Measurements from ENCODE around the gene GAS2L1. TPM values are rescaled to one million over a fixed set of nuclear protein-coding genes. Genes with fewer than 3 reads are reported as not detected.
A peak's percentile ranks its signal among the peaks of the same experiment; 100 is the strongest.

The GAS2L1 gene
- 10 to 100 TPM; 32.5 to 52.9 TPM for total RNA-seq

DNA sequence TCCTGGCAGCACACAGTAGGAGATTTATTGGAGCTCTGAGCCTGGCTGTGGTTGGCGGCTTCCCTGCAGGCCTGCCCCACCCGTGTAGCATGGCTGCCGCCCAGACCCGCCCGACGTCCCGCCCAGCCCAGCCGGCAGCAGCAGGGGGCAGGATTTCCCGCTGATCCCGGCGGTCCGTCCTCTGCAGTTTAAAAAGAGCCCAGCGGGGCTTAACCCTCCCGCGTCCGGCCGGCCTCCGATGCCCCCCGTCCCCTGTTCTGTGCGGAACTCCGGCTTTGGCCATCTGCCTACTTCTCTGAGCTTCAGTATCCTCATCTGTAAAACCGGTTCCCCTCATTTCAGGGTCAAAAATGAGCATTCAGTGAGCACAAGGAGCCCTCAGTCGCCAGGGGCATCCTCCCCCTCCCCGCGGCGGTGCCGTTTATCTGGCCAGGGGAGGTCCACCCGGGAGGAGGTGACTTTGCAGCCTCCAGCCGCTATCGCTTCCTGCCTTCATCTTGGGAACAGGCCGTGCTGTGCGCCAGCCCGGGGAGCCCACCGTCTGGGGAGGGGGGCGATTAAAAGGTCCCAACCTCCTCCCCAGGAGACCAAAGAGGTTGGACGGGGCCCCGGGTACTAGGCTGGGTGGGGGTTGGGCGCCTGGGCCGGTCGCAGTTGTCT, at the start of gene GAS2L1:
Gene GAS2L1, plus strand, starts transcription at position 476 of the 660 bp plus-strand sequence. CDS start 1,456 bp downstream, outside the sequence.
- Histone ChIP-seq H3K4me3 (peak within 1 kb of the TSS; percentile 98), H3K27ac (peak within 1 kb of the TSS; percentile 70 to 86), H3K27me3 (replicated peaks; ENCODE audit: insufficient read depth) (no peaks in the 10 kb centered on the region), H3K9me3 (no peaks in the 10 kb centered on the region), H3K36me3 (no peaks in the 10 kb centered on the region), H3K4me1 (ENCODE audit: control insufficient read depth in 1 of 2, low read depth in 2 of 2) (peaks cover 35 to 56% of the 10 kb centered on the region in 2 donors)
- no peak for ATAC-seq (ENCODE audit: insufficient number of reproducible peaks, low FRiP score, low read depth)
- DNase-seq (ENCODE audit: low spot score), result no peak
- TF ChIP-seq, protein P1, sequence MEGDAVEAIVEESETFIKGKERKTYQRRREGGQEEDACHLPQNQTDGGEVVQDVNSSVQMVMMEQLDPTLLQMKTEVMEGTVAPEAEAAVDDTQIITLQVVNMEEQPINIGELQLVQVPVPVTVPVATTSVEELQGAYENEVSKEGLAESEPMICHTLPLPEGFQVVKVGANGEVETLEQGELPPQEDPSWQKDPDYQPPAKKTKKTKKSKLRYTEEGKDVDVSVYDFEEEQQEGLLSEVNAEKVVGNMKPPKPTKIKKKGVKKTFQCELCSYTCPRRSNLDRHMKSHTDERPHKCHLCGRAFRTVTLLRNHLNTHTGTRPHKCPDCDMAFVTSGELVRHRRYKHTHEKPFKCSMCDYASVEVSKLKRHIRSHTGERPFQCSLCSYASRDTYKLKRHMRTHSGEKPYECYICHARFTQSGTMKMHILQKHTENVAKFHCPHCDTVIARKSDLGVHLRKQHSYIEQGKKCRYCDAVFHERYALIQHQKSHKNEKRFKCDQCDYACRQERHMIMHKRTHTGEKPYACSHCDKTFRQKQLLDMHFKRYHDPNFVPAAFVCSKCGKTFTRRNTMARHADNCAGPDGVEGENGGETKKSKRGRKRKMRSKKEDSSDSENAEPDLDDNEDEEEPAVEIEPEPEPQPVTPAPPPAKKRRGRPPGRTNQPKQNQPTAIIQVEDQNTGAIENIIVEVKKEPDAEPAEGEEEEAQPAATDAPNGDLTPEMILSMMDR (IDR thresholded peaks at IDR 0.05), result peak; percentile 65

DNA sequence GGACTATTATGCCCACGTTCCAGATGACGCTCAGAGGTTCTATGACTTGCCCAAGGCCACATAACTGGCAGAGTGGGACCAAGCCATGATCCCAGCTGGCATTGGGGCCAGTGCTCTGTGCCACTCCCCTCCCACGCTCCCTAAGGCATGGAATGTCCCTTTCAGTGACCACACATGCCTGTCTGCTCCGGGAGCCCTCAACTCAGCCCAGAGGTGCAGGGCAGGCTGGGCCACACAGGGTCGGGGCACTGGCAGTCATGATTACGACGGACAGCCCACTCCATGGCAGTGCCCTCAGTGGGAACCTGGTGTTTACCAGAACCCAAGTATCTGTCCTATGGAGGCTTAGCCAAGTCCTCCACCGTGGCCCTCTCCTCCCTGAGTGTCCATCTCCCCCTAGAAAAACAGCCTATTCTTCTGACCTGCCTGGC, 48.7 kb upstream of the GAS2L1 start:
- no peaks in the 10 kb centered on the region for H3K36me3 ChIP-seq
- DNase-seq (ENCODE audit: low spot score) (no peak), ATAC-seq (ENCODE audit: insufficient number of reproducible peaks, low FRiP score, low read depth) (no peak)
- no peaks in the 10 kb centered on the region for H3K27me3 ChIP-seq (replicated peaks; ENCODE audit: insufficient read depth)
- TF ChIP-seq, protein P1 (IDR thresholded peaks at IDR 0.05), result no peak
- H3K4me1 ChIP-seq (ENCODE audit: control insufficient read depth in 1 of 2, low read depth in 2 of 2), result no peaks in the 10 kb centered on the region
- no peaks in the 10 kb centered on the region for H3K9me3 ChIP-seq
- no peak overlapping the region for H3K27ac ChIP-seq
- no peak overlapping the region for H3K4me3 ChIP-seq

DNA sequence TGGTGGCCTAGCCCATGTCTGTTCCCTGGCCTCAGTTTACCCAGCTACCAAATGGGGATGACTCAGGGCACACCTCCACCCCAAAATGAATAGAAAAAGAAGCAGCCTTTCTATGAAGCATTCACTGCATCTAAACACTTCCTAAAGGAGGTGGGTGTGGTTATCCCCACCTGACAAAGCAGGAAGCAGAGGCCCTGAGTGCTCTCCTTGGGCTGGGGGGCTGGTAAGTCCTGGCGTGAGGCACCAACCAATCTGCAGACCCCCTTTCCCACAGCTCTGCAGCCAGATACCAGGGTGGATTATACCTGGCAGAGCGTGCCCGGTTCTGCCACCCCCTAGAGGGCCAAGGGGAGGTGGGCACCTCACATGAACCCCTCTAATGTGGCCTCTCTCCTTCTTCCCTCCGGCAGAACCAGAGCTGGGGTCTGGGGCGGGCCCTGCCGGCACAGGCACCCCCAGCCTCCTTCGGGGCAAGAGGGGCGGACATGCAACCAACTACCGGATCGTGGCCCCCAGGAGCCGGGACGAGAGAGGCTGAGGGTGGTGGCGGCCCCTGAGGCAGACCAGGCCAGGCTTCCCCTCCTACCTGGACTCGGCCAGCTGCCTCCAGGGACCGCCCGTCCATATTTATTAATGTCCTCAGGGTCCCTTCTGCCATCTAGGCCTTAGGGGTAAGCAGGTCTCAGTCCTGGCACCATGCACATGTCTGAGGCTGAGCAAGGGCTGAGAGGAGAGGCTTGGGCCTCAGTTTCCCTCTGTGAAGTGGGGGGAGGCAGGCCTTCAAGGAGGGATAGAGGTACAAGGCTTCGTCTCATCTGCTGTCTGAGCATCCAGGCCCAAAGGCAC, 47.8 kb upstream of the GAS2L1 start:
- no peaks in the 10 kb centered on the region for H3K9me3 ChIP-seq
- TF ChIP-seq, protein P1 (IDR thresholded peaks at IDR 0.05), result no peak
- DNase-seq (ENCODE audit: low spot score) (no peak), ATAC-seq (ENCODE audit: insufficient number of reproducible peaks, low FRiP score, low read depth) (no peak)
- no peak overlapping the region for H3K27ac ChIP-seq
- peaks cover 2% of the 10 kb centered on the region for H3K36me3 ChIP-seq
- no peak overlapping the region for H3K4me3 ChIP-seq
- no peaks in the 10 kb centered on the region for H3K27me3 ChIP-seq (replicated peaks; ENCODE audit: insufficient read depth)
- H3K4me1 ChIP-seq (ENCODE audit: control insufficient read depth in 1 of 2, low read depth in 2 of 2), result no peaks in the 10 kb centered on the region

DNA sequence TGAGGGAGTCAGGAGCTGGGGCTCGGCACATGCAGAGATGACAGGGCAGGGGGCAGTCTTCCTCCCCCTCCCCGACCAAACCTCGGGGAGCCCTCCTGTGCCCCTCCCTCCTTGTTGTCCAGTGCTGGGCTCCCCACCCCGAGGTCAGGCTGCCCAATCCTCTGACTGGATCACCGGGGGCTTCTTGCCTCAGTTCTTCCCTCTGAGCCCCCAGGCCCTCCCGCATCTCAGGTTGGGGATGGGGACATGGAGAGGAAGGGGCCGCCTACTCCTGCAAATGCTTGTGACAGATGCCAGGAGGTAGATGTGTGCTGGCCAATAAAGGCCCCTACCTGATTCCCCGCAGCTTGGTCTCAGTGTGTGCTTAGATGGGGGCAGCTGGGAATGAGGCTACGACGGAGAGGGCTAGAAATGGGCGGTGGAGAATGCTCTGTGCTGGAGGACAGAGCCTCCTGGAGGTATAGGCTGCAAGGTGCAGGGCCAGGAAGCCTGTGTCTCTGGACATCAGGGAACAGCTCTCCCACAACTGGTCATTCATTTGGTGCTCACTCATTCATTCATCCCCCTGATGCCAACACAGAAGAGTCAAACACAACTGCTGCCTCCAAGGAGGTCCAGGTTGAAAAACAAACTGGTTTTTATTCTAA, 47.1 kb upstream of the GAS2L1 start:
- no peaks in the 10 kb centered on the region for H3K27me3 ChIP-seq (replicated peaks; ENCODE audit: insufficient read depth)
- DNase-seq (ENCODE audit: low spot score), result no peak
- H3K9me3 ChIP-seq, result no peaks in the 10 kb centered on the region
- peaks cover 5% of the 10 kb centered on the region for H3K36me3 ChIP-seq
- ATAC-seq (ENCODE audit: insufficient number of reproducible peaks, low FRiP score, low read depth), result no peak
- H3K4me3 ChIP-seq, result no peak overlapping the region
- TF ChIP-seq, protein P1 (IDR thresholded peaks at IDR 0.05), result no peak
- no peak overlapping the region for H3K27ac ChIP-seq
- H3K4me1 ChIP-seq (ENCODE audit: control insufficient read depth in 1 of 2, low read depth in 2 of 2), result no peaks in the 10 kb centered on the region

DNA sequence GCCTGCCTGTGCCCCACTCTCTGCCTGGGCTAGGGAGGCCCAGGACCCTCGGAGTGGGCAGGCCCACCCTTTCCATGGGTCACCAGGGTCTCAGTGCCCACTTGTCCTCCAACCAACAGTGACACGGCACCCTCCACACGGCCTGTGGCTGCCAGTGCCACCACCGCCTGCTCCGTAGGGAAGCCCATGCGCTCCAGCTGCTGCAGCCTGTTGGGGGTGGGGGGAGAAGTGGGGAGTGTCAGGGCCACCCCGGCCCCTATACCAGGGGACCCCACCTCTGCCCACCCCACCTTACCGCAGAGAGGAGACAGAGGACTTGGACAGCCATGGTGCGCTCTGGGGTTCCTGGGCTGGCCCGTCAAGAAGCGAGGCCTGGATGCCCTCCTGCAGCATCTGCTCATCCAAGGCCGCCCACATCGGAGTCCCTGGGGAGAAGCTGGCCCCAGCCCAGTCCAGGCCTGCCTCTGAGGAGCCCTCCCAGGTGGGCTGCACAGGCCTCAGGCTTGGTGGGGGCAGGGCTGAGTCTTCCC, 46.4 kb upstream of the GAS2L1 start:
- TF ChIP-seq, protein P1 (IDR thresholded peaks at IDR 0.05), result no peak
- Histone ChIP-seq H3K36me3 (peaks cover 5% of the 10 kb centered on the region), H3K4me1 (ENCODE audit: control insufficient read depth in 1 of 2, low read depth in 2 of 2) (no peaks in the 10 kb centered on the region), H3K27ac (no peak overlapping the region), H3K27me3 (replicated peaks; ENCODE audit: insufficient read depth) (no peaks in the 10 kb centered on the region), H3K4me3 (no peak overlapping the region), H3K9me3 (no peaks in the 10 kb centered on the region)
- ATAC-seq (ENCODE audit: insufficient number of reproducible peaks, low FRiP score, low read depth) (no peak), DNase-seq (ENCODE audit: low spot score) (no peak)

Measured in thoracic aorta (tissue), 2 donors.